ACC112 (cell line): ENCODE results near the gene KCNIP1.
"Not testable (repeated sequence)": the region's sequence is repeated elsewhere in the genome, so short reads cannot be mapped to it uniquely, and the experiment has no call there.

ENCODE experiments used
- H2AFZ ChIP-seq: fragments of 200-600 bp; sonication (generic); one replicate; pipeline ENCODE4 v1.6.0; 2017; ENCODE audit warnings: antibody characterized with exemption, low read length; ENCODE audit not compliant: unreplicated experiment
- H3K27ac ChIP-seq: fragments of 200-600 bp; sonication (generic); 2 replicates; pipeline ENCODE4 v1.5.1; 2014; ENCODE audit warnings: low read depth, mild to moderate bottlenecking, antibody characterized with exemption, low read length, moderate library complexity
- H3K27me3 ChIP-seq: fragments of 200-600 bp; sonication (generic); 2 replicates; pipeline ENCODE4 v1.6.1; 2014; ENCODE audit warnings: mild to moderate bottlenecking, antibody characterized with exemption, low read length, moderate library complexity, mixed read lengths; ENCODE audit not compliant: insufficient read depth
- H3K36me3 ChIP-seq: fragments of 200-600 bp; sonication (generic); 2 replicates; pipeline ENCODE4 v1.6.1; 2016; ENCODE audit warnings: mild to moderate bottlenecking, antibody characterized with exemption, low read length, moderate library complexity, mixed read lengths; ENCODE audit not compliant: insufficient read depth
- H3K4me1 ChIP-seq: fragments of 200-600 bp; sonication (generic); one replicate; pipeline ENCODE4 v1.6.1; 2016; ENCODE audit warnings: low read length, mixed read lengths; ENCODE audit not compliant: insufficient read depth, unreplicated experiment, control insufficient read depth
- H3K4me3 ChIP-seq: fragments of 200-600 bp; sonication (generic); 2 replicates; pipeline ENCODE4 v1.5.1; 2014; ENCODE audit warnings: mild to moderate bottlenecking, low read depth, low read length
- H3K79me2 ChIP-seq: fragments of 200-600 bp; sonication (generic); one replicate; pipeline ENCODE4 v1.6.0; 2016; ENCODE audit warnings: low read length; ENCODE audit not compliant: control insufficient read depth, unreplicated experiment, insufficient read depth

Gene KCNIP1

DNA sequence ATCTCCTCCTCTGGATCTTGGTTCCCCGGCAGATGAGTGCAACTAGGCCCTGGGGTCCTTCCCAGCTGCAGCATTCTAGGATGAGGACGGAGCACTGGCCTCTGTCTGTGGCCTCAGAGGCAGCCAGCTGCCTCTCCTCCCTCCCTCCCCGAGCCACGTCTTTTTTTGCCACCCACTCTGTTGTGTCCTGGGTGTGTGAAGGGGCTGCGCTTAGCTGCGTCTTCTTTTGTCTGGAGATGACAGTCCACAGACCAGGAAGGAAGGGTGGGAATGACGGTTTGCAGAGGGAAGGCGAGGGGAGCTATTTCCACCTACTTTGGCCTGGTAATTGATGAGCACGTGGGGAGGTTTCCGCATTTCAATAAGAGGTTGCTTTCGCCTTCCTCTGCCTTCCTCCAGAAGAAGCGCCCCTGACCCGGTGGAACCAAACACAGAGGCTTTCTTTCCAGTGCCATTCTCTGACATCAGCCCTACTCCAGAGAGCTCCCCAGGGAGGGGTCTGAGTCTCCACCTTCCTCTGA lies 245.2 kb downstream of the KCNIP1 start:
- no peaks in the 10 kb centered on the region for H3K4me1 ChIP-seq
- H3K79me2 ChIP-seq, result no peaks in the 10 kb centered on the region
- no peaks in the 10 kb centered on the region for H3K36me3 ChIP-seq
- peaks cover 27% of the 10 kb centered on the region for H3K27me3 ChIP-seq
- H3K27ac ChIP-seq, result no peak overlapping the region
- H2AFZ ChIP-seq, result no peak overlapping the region
- no peak overlapping the region for H3K4me3 ChIP-seq

DNA sequence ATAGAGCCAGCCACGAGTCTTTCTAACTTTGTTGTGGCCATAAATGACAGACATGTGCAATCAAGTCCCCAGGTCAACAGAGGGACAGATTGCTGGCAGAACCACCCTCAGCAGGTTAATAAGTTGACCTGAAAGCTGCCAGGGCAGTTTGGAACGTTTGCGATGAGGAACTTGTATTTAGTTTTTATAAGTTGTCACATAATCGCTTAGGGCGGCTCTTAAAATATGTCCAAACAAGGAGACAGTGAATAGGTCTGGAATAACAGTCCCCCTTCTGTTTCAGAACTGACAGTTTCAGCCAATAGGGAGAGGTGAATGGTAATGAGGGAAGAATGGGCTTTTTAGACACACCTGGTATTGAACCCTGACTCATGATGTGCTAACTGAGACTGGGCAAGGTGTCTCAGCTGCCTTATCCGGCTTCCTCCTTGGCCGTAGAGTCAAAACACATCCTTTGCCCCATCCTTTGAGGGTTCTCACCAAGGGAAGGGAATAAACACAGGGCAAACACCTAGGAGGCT lies 246.2 kb downstream of the KCNIP1 start:
- peaks cover 27% of the 10 kb centered on the region for H3K27me3 ChIP-seq
- no peak overlapping the region for H3K27ac ChIP-seq
- H3K36me3 ChIP-seq, result no peaks in the 10 kb centered on the region
- no peaks in the 10 kb centered on the region for H3K4me1 ChIP-seq
- no peaks in the 10 kb centered on the region for H3K79me2 ChIP-seq
- H3K4me3 ChIP-seq, result no peak overlapping the region
- no peak overlapping the region for H2AFZ ChIP-seq

DNA sequence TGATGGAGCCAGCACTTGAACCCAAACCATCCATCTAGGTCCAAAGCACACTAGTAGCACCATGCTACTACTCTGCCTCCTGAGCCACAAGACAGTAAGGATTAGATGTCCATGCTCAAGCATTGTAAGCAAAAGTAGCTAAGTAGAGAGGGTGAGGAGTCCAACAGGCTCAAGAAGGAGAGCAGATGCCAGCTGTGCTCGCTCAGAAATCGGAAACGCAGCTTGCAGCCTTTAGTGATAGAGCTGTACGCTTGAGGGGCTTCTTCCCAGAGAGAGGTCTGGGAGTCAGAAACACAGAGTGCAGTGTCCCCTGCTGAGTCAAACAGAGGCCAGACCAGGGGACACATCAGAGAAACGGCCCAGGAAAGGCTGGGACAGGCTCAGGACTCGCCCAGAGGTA lies 247.0 kb downstream of the KCNIP1 start:
- Histone ChIP-seq H3K4me3 (no peak overlapping the region), H3K4me1 (no peaks in the 10 kb centered on the region), H3K27me3 (peaks cover 27% of the 10 kb centered on the region), H3K27ac (no peak overlapping the region), H2AFZ (no peak overlapping the region), H3K36me3 (no peaks in the 10 kb centered on the region), H3K79me2 (no peaks in the 10 kb centered on the region)

DNA sequence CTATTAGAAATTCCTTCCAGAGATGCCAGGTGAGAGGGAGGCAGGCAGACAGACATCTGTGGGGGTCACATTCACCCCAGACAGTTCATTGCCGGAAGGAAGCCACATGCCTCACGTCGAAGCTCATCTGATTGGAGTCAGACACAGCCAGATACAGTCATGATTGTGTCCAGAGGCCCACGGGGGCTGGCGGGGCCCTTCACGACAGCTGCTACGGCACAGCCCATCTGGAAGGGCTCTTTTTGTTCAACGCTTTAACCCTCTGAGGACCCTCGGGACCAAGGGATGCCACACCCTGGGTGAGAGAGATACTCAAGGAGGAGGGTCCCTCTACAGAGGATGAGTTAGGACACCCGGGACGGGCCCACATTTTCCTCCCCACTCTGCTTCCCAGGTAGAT lies 247.8 kb downstream of the KCNIP1 start:
- Histone ChIP-seq H3K27me3 (peaks cover 27% of the 10 kb centered on the region), H3K4me3 (no peak overlapping the region), H2AFZ (no peak overlapping the region), H3K27ac (no peak overlapping the region), H3K4me1 (no peaks in the 10 kb centered on the region), H3K79me2 (no peaks in the 10 kb centered on the region), H3K36me3 (no peaks in the 10 kb centered on the region)

DNA sequence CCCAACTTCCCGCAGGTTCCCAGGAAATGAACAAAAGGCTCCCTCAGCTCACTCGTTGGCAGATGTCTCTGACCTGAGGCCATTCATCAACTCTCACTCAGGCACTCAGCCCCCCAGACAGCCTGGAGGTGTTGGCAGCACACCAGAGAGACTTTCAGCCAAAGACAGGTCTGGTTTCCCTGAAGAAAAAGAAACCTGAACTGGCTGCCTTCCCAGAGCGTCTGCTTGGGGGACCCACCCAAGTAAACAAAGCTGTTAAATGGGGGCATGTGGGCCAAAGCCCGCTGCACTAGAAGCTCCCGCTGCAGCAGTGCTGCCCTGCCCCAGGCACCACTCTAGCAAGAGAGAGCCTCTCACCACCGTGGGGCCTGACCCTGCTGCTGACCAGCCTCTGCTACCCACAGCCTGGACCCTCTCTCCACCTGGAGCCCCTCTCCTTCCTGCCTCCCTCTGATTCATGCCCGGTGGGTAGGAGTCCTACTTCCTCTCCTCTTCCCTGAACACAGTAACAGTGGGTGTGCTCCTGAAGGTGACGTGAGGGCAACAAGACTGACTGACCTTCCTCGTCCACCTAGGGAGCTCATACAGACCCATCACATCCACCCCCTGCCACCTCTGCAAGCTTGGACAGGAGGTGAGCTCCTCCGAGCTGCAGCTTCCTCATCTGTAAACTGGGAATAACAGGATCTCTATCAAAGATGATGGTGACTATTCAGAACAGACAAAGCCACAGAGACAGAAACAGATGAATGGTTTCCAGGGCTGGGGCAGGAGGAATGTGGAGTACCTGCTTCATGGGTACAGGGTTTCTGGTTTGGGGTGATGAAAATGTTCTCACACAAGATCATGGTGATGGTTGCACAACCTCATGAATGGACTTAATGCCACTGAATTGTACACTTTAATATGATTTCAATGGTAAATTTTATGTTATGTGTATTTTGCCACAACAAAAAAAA lies 248.7 kb downstream of the KCNIP1 start:
- Histone ChIP-seq H3K4me1 (no peaks in the 10 kb centered on the region), H3K27ac (no peak overlapping the region)

DNA sequence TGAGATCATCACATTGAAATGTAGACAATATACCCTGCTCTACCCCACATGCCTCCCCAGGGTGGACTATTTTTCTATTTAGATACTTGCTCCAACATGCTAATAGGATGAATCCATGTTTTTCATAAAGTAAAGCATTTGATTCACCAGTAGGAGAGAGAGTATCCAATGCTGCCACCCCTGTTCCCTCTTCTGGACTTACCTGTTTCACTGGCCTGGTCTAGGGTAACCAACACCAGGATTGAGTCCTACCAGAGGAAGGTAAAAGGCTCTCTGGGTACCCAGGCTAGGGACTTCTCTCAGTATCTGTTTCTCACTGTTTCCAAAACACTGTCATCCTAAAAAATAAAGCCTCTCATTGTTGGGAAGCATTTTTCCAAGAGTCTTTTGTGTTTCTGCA lies 249.5 kb downstream of the KCNIP1 start:
- Histone ChIP-seq H3K36me3 (no peaks in the 10 kb centered on the region), H2AFZ (no peak overlapping the region), H3K27ac (no peak overlapping the region), H3K27me3 (peaks cover 27% of the 10 kb centered on the region), H3K4me3 (no peak overlapping the region), H3K4me1 (no peaks in the 10 kb centered on the region), H3K79me2 (no peaks in the 10 kb centered on the region)

More for the DNA sequence above, 248.7 kb downstream of the KCNIP1 start:
- Histone ChIP-seq H3K79me2 (no peaks in the 10 kb centered on the region), H3K27me3 (peaks cover 27% of the 10 kb centered on the region), H3K4me3 (no peak overlapping the region), H3K36me3 (no peaks in the 10 kb centered on the region), H2AFZ (no peak overlapping the region)

DNA sequence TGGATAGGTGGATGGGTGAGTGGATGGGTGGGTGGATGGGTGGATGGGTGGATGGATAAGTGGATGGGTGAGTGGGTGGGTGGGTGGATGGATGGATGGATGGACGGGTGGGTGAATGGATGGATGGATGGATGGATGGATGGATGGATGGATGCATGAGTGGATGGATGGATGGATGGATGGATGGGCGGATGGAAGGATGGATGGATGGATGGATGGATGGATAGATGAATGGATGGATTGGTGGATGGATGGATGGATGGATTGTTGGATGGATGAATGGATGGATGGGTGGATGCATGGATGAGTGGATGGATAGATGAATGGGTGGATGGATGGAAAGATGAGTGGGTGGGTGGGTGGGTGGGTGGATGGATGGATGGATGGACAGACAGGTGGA lies 250.7 kb downstream of the KCNIP1 start:
- not testable (repeated sequence) for H3K36me3 ChIP-seq, H2AFZ ChIP-seq, H3K4me3 ChIP-seq, H3K4me1 ChIP-seq, H3K27ac ChIP-seq, H3K79me2 ChIP-seq
- H3K27me3 ChIP-seq, result peaks cover 25% of the 10 kb centered on the region

DNA sequence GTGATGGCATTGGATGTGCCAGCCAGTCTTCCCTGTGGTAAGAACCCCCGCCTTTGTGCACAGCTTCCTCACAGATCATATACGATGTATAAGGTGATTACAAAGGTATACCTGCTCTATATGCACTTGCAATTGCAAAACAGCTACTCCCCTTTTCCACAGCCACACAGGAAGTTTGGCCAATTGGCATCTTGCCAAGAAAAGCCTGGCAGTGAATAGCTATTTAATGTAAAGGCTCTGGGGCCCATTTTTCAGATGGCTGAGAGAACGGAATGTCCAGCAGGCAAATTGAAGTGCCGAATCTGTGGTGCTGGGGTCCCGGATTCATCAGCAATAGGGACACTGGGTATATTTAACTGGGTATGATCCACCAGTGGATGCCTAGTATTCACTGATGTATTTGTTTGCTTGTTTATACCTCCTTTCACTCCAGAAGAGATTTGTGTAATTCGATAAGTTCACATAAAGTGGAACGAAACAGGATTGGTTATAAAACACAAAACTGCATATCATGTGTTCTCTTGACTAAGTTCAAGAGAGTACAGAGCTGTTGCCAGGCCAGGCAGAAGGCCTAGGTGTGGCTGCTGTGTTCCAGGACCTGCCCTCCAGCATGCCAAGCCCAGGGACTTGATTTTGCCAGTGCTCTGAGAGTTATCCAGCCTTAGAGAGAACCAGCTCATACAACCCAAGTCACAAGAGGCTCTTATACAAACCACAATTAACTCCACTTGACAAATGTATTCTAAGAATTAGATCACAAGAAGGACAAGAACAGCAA lies 252.0 kb downstream of the KCNIP1 start:
- H3K4me1 ChIP-seq, result no peaks in the 10 kb centered on the region
- no peaks in the 10 kb centered on the region for H3K79me2 ChIP-seq
- no peaks in the 10 kb centered on the region for H3K36me3 ChIP-seq
- peaks cover 12% of the 10 kb centered on the region for H3K27me3 ChIP-seq
- no peak overlapping the region for H2AFZ ChIP-seq
- H3K27ac ChIP-seq, result no peak overlapping the region
- no peak overlapping the region for H3K4me3 ChIP-seq

DNA sequence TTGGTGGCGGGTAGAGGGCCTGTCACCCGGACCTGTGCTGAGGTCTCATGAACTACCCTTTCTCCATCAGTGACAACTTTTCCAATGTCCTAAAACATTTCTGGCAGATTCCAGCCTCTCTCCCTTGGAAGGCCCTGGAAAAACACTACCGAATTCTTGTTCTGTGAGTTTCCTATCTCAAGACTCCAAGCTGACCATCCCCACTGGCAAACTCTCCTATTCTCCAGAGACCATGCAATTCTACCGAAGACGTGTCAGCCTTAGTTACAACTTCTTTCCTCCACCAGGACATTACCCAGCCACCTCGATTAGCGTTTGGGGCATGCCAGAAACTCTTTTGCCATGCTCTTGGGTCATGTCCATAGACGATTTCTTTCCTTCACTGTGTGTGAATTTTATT lies 252.9 kb downstream of the KCNIP1 start:
- Histone ChIP-seq H3K27ac (no peak overlapping the region), H3K79me2 (no peaks in the 10 kb centered on the region), H2AFZ (no peak overlapping the region), H3K4me1 (no peaks in the 10 kb centered on the region), H3K27me3 (0 out of 2 replicates have a peak, but pooled peaks cover 4% of the 10 kb centered on the region), H3K4me3 (no peak overlapping the region), H3K36me3 (no peaks in the 10 kb centered on the region)

DNA sequence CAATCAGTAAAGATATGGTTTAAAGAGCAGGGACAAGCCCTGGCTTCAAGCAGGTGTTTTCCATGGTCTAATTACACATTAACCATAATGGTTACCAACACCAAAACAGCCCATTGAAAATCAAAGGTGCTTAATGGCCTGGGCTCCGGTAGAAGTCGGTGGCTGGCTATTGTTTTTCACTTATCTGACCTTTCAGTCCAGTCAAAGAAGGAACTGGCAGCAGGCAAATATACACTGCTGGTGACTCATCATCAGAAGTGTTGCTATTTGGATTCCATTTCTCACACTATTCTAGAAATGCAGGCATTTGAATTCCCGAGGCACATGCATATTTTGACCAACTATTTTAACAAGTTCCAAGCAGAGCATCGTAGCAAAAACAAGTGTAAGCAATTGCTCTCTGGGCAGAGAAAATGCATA lies 253.4 kb downstream of the KCNIP1 start:
- H3K27me3 ChIP-seq, result 0 out of 2 replicates have a peak, but pooled peaks cover 4% of the 10 kb centered on the region
- H2AFZ ChIP-seq, result no peak overlapping the region
- no peak overlapping the region for H3K27ac ChIP-seq
- H3K36me3 ChIP-seq, result no peaks in the 10 kb centered on the region
- H3K79me2 ChIP-seq, result no peaks in the 10 kb centered on the region
- no peaks in the 10 kb centered on the region for H3K4me1 ChIP-seq
- no peak overlapping the region for H3K4me3 ChIP-seq
